ENCODE results near the gene NETO2. TPM values are rescaled to one million over a fixed set of nuclear protein-coding genes. Genes with fewer than 3 reads are reported as not detected.

The NETO2 gene, protein sequence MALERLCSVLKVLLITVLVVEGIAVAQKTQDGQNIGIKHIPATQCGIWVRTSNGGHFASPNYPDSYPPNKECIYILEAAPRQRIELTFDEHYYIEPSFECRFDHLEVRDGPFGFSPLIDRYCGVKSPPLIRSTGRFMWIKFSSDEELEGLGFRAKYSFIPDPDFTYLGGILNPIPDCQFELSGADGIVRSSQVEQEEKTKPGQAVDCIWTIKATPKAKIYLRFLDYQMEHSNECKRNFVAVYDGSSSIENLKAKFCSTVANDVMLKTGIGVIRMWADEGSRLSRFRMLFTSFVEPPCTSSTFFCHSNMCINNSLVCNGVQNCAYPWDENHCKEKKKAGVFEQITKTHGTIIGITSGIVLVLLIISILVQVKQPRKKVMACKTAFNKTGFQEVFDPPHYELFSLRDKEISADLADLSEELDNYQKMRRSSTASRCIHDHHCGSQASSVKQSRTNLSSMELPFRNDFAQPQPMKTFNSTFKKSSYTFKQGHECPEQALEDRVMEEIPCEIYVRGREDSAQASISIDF
- total RNA-seq: 31.2 and 44.2 TPM in 2 replicates

DNA sequence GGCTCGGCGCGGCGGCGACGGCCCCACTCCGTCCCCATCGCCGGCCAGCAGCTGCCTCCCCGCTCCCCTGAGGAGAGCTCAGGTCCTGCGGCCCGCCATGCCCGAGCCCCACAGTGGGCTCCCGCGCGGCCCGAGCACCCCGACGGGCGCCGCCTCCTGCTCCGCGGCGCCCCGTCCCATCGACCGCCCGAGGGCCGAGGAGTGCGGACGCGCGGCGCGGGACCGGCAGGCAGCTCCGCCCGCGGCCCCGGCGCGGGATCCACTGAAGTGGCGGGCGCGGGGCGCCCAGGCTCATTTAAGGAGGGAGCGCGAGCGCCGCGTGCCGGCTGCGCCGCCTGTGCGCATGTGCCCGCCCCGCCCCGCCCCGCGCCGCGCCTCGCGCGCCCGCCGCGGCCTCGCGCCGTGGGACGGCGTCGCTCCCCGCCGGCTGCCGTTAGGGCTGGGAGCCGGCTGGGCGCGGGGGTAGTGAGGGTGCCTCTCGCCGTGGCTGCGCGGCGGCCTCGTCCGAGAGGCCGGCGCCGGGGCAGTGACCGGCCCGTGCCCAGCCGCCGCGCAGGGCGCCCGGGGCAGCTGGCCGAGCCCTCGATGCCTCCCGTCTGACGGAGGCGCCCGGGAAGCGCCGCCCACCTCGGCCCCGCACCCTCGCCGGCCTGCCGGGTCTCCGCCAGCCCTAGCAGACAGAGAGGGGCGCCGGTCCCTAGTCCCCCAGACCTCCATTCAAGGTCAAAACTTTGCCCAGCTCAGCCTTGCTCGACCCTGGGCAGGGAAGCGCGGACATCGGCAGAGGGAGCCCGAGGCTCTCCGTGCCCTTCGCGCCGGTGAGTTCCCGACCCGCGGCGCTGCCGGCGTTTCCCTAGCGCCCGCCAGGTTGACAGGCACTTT is at the start of gene NETO2:
TSS of gene NETO2 (minus strand) at position 269 of the 882 bp plus-strand sequence. CDS start 333 bp downstream, outside the sequence.

Other genes starting within 250 kb of the NETO2 start
- gene DNAJA2, start 170.3 kb downstream of the NETO2 start, total RNA-seq: 48.1 and 52.2 TPM in 2 replicates

Data from mammary microvascular endothelial cell (primary cell).